Trophoblast cell (in vitro differentiated cells and primary cell): ENCODE data around the gene SULT4A1.

Experiments
- DNase-seq, 2 donors: peaks; one replicate each; pipeline ENCODE4 v3.0.0-alpha.2; 2016
- H2AFZ ChIP-seq: 2 replicates; pipeline ENCODE4 v1.6.1; 2013; ENCODE audit warnings: low read length, moderate library complexity, mild to moderate bottlenecking; ENCODE audit not compliant: insufficient read depth, poor library complexity
- H2AK5ac ChIP-seq: 2 replicates; pipeline ENCODE4 v1.6.1; 2013; ENCODE audit warnings: mild to moderate bottlenecking, low read length
- H2BK120ac ChIP-seq: 2 replicates; pipeline ENCODE4 v1.6.1; 2013; ENCODE audit warnings: low read length, mild to moderate bottlenecking, moderate library complexity; ENCODE audit not compliant: insufficient read depth, poor library complexity
- H2BK12ac ChIP-seq: 2 replicates; pipeline ENCODE4 v1.6.1; 2013; ENCODE audit warnings: mild to moderate bottlenecking, low read length, moderate library complexity
- H2BK5ac ChIP-seq: 2 replicates; pipeline ENCODE4 v1.6.1; 2013; ENCODE audit warnings: low read length, low read depth, moderate library complexity, mild to moderate bottlenecking; ENCODE audit not compliant: poor library complexity
- H3K14ac ChIP-seq: 2 replicates; pipeline ENCODE4 v1.6.1; 2013; ENCODE audit warnings: mild to moderate bottlenecking, low read length
- H3K18ac ChIP-seq: 2 replicates; pipeline ENCODE4 v1.6.1; 2013; ENCODE audit warnings: mild to moderate bottlenecking, low read length
- H3K23ac ChIP-seq: 2 replicates; pipeline ENCODE4 v1.6.1; 2013; ENCODE audit warnings: low read length
- H3K27ac ChIP-seq: 2 replicates; pipeline ENCODE4 v1.5.1; 2013; ENCODE audit warnings: low read depth, mild to moderate bottlenecking, inconsistent platforms, low read length, moderate library complexity
- H3K27me3 ChIP-seq: 2 replicates; pipeline ENCODE4 v1.6.1; 2013; ENCODE audit warnings: inconsistent platforms, mild to moderate bottlenecking, low read length, moderate library complexity; ENCODE audit not compliant: insufficient read depth
- H3K36me3 ChIP-seq, 2 experiments: 1 replicate in 1 of 2; 2 replicates in 1 of 2; pipeline ENCODE4 v1.6.1; 2013; ENCODE audit warnings: low read length in 2 of 2, mild to moderate bottlenecking in 2 of 2, moderate library complexity in 1 of 2; ENCODE audit not compliant: insufficient read depth in 2 of 2, control insufficient read depth in 1 of 2
- H3K4ac ChIP-seq: 2 replicates; pipeline ENCODE4 v1.6.1; 2013; ENCODE audit warnings: low read depth, mild to moderate bottlenecking, low read length, moderate library complexity
- H3K4me1 ChIP-seq, 2 experiments: 1 replicate in 1 of 2; 2 replicates in 1 of 2; pipeline ENCODE4 v1.6.1; 2013; ENCODE audit warnings: low read length in 2 of 2, mild to moderate bottlenecking in 2 of 2, moderate library complexity in 1 of 2; ENCODE audit not compliant: insufficient read depth in 2 of 2, control insufficient read depth in 1 of 2
- H3K4me2 ChIP-seq: 2 replicates; pipeline ENCODE4 v1.6.1; 2013; ENCODE audit warnings: inconsistent platforms, mild to moderate bottlenecking, low read length, moderate library complexity
- H3K4me3 ChIP-seq: 2 replicates; pipeline ENCODE4 v1.5.1; 2013; ENCODE audit warnings: mild to moderate bottlenecking, low read depth, low read length, inconsistent platforms
- H3K79me1 ChIP-seq: one replicate; pipeline ENCODE4 v1.6.1; 2013; ENCODE audit warnings: low read length
- H3K79me2 ChIP-seq: 2 replicates; pipeline ENCODE4 v1.6.1; 2013; ENCODE audit warnings: low read length, mild to moderate bottlenecking; ENCODE audit not compliant: control insufficient read depth, insufficient read depth, poor library complexity
- H3K9ac ChIP-seq: 2 replicates; pipeline ENCODE4 v1.6.1; 2013; ENCODE audit warnings: mild to moderate bottlenecking, low read length
- H3K9me3 ChIP-seq: 2 replicates; pipeline ENCODE4 v1.6.1; 2013; ENCODE audit warnings: low read depth, mild to moderate bottlenecking, control low read depth, inconsistent platforms, low read length; ENCODE audit not compliant: insufficient read depth
- H4K12ac ChIP-seq: 2 replicates; pipeline ENCODE4 v1.6.1; 2013; ENCODE audit warnings: low read depth, mild to moderate bottlenecking, low read length, moderate library complexity
- H4K8ac ChIP-seq: 2 replicates; pipeline ENCODE4 v1.6.1; 2013; ENCODE audit warnings: low read depth, mild to moderate bottlenecking, low read length, moderate library complexity
- H4K91ac ChIP-seq: one replicate; pipeline ENCODE4 v1.6.1; 2013; ENCODE audit warnings: low read depth, mild to moderate bottlenecking, low read length, moderate library complexity
- WGBS: extraction: QIAGEN DNeasy Blood & Tissue Kit; methylation state at CpG from one replicate; pipeline ENCODE4 v1.1.7; 2013; ENCODE audit warnings: missing lambda C conversion rate; ENCODE audit not compliant: insufficient read length, insufficient coverage; ENCODE audit errors: extremely low coverage; 5-methylcytosine and 5-hydroxymethylcytosine counted together

Gene SULT4A1

GRCh38 chr22:43840851-43841250 lies 21.5 kb downstream of the SULT4A1 start:
- Histone ChIP-seq H3K14ac (no peak overlapping the region), H3K79me2 (no peaks in the 10 kb centered on the region), H3K4ac (no peak overlapping the region), H3K18ac (no peak overlapping the region), H3K23ac (no peak overlapping the region), H3K4me1 (no peaks in the 10 kb centered on the region), H3K27ac (no peak overlapping the region), H3K79me1 (no peaks in the 10 kb centered on the region), H3K4me2 (no peak overlapping the region), H4K8ac (no peak overlapping the region), H2BK120ac (no peak overlapping the region), H4K91ac (no peak overlapping the region), H3K27me3 (no peaks in the 10 kb centered on the region), H2AK5ac (no peak overlapping the region), H3K9ac (no peak overlapping the region), H3K9me3 (peaks cover 4% of the 10 kb centered on the region), H2BK5ac (no peak overlapping the region), H3K4me3 (no peak overlapping the region), H2BK12ac (no peak overlapping the region), H2AFZ (no peak overlapping the region), H3K36me3 (no peaks in the 10 kb centered on the region), H4K12ac (no peak overlapping the region)
- WGBS = no CpG with 5 or more reads among the region's 16 CpGs
- DNase-seq = no peak

- Histone ChIP-seq H3K4me1 (no peaks in the 10 kb centered on the region), H2AFZ (no peak overlapping the region), H3K79me1 (no peaks in the 10 kb centered on the region), H2BK12ac (no peak overlapping the region), H4K91ac (no peak overlapping the region), H3K27me3 (no peaks in the 10 kb centered on the region), H3K9me3 (peaks cover 4% of the 10 kb centered on the region), H3K18ac (no peak overlapping the region), H3K79me2 (no peaks in the 10 kb centered on the region), H4K12ac (no peak overlapping the region), H3K27ac (no peak overlapping the region), H4K8ac (no peak overlapping the region), H3K4me3 (no peak overlapping the region), H3K4ac (no peak overlapping the region), H3K23ac (no peak overlapping the region), H2BK5ac (no peak overlapping the region), H3K14ac (no peak overlapping the region), H3K9ac (no peak overlapping the region), H3K36me3 (no peaks in the 10 kb centered on the region), H3K4me2 (no peak overlapping the region), H2BK120ac (no peak overlapping the region), H2AK5ac (no peak overlapping the region)
- no peak for DNase-seq
- WGBS = no CpG with 5 or more reads among the region's 13 CpGs
These were observed 21.9 kb downstream of the SULT4A1 start for GRCh38 chr22:43840431-43840830.

- Histone ChIP-seq H3K14ac (no peak overlapping the region), H3K4me1 (no peaks in the 10 kb centered on the region), H3K9me3 (peaks cover 2% of the 10 kb centered on the region), H3K79me2 (no peaks in the 10 kb centered on the region), H4K91ac (no peak overlapping the region), H3K4ac (no peak overlapping the region), H4K12ac (no peak overlapping the region), H3K27ac (no peak overlapping the region), H3K79me1 (no peaks in the 10 kb centered on the region), H2AFZ (no peak overlapping the region), H2AK5ac (no peak overlapping the region), H3K9ac (no peak overlapping the region), H2BK5ac (no peak overlapping the region), H2BK12ac (no peak overlapping the region), H3K27me3 (no peaks in the 10 kb centered on the region), H3K36me3 (no peaks in the 10 kb centered on the region), H3K4me3 (no peak overlapping the region), H4K8ac (no peak overlapping the region), H2BK120ac (no peak overlapping the region), H3K4me2 (no peak overlapping the region), H3K23ac (no peak overlapping the region), H3K18ac (no peak overlapping the region)
- no peak for DNase-seq
- WGBS = no CpG with 5 or more reads among the region's 8 CpGs
These were observed 22.5 kb downstream of the SULT4A1 start for GRCh38 chr22:43839781-43840180.

GRCh38 chr22:43838571-43839307 lies 23.6 kb downstream of the SULT4A1 start:
- no peak overlapping the region for H3K18ac ChIP-seq
- H4K8ac ChIP-seq = no peak overlapping the region
- H2BK5ac ChIP-seq = no peak overlapping the region
- H3K4ac ChIP-seq = no peak overlapping the region
- DNase-seq = no peak
- no peak overlapping the region for H3K27ac ChIP-seq
- H3K9me3 ChIP-seq = peaks cover 2% of the 10 kb centered on the region
- H3K4me3 ChIP-seq = peak overlapping the region; percentile 30
- no peak overlapping the region for H3K14ac ChIP-seq
- no peak overlapping the region for H2BK12ac ChIP-seq
- no peaks in the 10 kb centered on the region for H3K27me3 ChIP-seq
- H2BK120ac ChIP-seq = no peak overlapping the region
- no peak overlapping the region for H4K12ac ChIP-seq
- no peak overlapping the region for H3K9ac ChIP-seq
- no peak overlapping the region for H3K23ac ChIP-seq
- H3K79me1 ChIP-seq = no peaks in the 10 kb centered on the region
- no CpG with 5 or more reads among the region's 25 CpGs for WGBS
- no peaks in the 10 kb centered on the region for H3K36me3 ChIP-seq
- no peaks in the 10 kb centered on the region for H3K4me1 ChIP-seq
- H2AFZ ChIP-seq = no peak overlapping the region
- no peaks in the 10 kb centered on the region for H3K79me2 ChIP-seq
- H3K4me2 ChIP-seq = no peak overlapping the region
- H2AK5ac ChIP-seq = no peak overlapping the region
- H4K91ac ChIP-seq = no peak overlapping the region
